ENCODE results near the gene ASTN2. TPM values are rescaled to one million over a fixed set of nuclear protein-coding genes. Genes with fewer than 3 reads are reported as not detected.

The ASTN2 gene
- total and polyA plus RNA-seq, 9 of the 15 experiments (the other 6 are each of a cell fraction or from before 2014, with no cell fraction given) = 0.56 to 3.5 (median 1.9) TPM

GRCh38 chr9:116687074-116687753 is 727.6 kb downstream of the ASTN2 start, which contains the start of gene TRIM32 (continued):
- peak; percentile 53; the same call in 1 of the 2 replicates for TF ChIP-seq ZBTB2 (IDR thresholded peaks at IDR 0.05)
- TF ChIP-seq GABPA (tag; conservative IDR thresholded peaks at IDR 0.05; ENCODE audit: low read depth) = 0 out of 2 replicates have a peak, but pooled peaks have one; percentile 43
- TF ChIP-seq POLR2A (conservative IDR thresholded peaks at IDR 0.05) = peak; percentile 62
- TF ChIP-seq TAF9B (IDR thresholded peaks at IDR 0.05; ENCODE audit: partially characterized antibody) = no peak
- TF ChIP-seq YY1 (IDR thresholded peaks at IDR 0.05; ENCODE audit: borderline replicate concordance in 1 of 3, control insufficient read depth in 1 of 3, extremely low read depth in 1 of 3, insufficient read depth in 3 of 3, insufficient read length in 1 of 3, insufficient replicate concordance in 2 of 3, low read depth in 1 of 3, low read length in 2 of 3) = peak in 1 of 3 experiments; percentile 7
- TF ChIP-seq RBM25 (IDR thresholded peaks at IDR 0.05; ENCODE audit: low read depth, low read length, severe bottlenecking) = peak; percentile 95
- TF ChIP-seq NR2C2 (CRISPR knock-in tag; IDR thresholded peaks at IDR 0.05) = no peak
- TF ChIP-seq NR2C2 (tag; IDR thresholded peaks at IDR 0.05) = no peak
- TF ChIP-seq VEZF1 (CRISPR knock-in tag; IDR thresholded peaks at IDR 0.05) = peak; percentile 72
- TF ChIP-seq RBFOX2 (IDR thresholded peaks at IDR 0.05; ENCODE audit: low read depth, low read length) = peak; percentile 72
- peak; percentile 78 for TF ChIP-seq POLR2G (IDR thresholded peaks at IDR 0.05; ENCODE audit: low read depth, low read length)
- peak; percentile 52 for TF ChIP-seq MEIS2 (IDR thresholded peaks at IDR 0.05; ENCODE audit: partially characterized antibody)
- TF ChIP-seq PRDM10 (IDR thresholded peaks at IDR 0.05; ENCODE audit: partially characterized antibody) = peak; percentile 65
- TF ChIP-seq BCOR (IDR thresholded peaks at IDR 0.05) = peak; percentile 53; the same call in 1 of the 2 replicates
- TF ChIP-seq CXXC5 (CRISPR knock-in tag; IDR thresholded peaks at IDR 0.05) = peak; percentile 67; the same call in 1 of the 2 replicates
- TF ChIP-seq GTF2B (IDR thresholded peaks at IDR 0.05; ENCODE audit: extremely low read depth, insufficient read length) = no peak
- no peak for TF ChIP-seq GTF2E2 (tag; IDR thresholded peaks at IDR 0.05)
- no peak for TF ChIP-seq CREB1 (IDR thresholded peaks at IDR 0.05)
- peak; percentile 61 for TF ChIP-seq CREB1 (CRISPR knock-in tag; IDR thresholded peaks at IDR 0.05)
- TF ChIP-seq HNRNPK (IDR thresholded peaks at IDR 0.05; ENCODE audit: low read depth, low read length, poor library complexity, severe bottlenecking) = peak; percentile 59

Measured in K562 (cell line).